K562 (cell line): Measurements from ENCODE around the gene UBAP1L. TPM values are rescaled to one million over a fixed set of nuclear protein-coding genes. Genes with fewer than 3 reads are reported as not detected.

Source experiments
- ATAC-seq: fragments of 200-7000 bp; cut with Tn5 transposase; 3 replicates; pipeline ENCODE4 v1.9.1; 2020; ENCODE audit warnings: moderate library complexity
- BruUV-seq: library from RNA; stranded (reverse); fragments of 400-500 nt; replicated peaks from 2 replicates; lab custom pipeline; 2021; lab: Mats Ljungman, UMichigan
- CTCF ChIA-PET: fragments of 300-600 bp; formaldehyde crosslinking; extraction: SDS; loops from one replicate; lab custom pipeline; 2021; ENCODE audit warnings: low intra/inter-chr PET ratio; lab: Yijun Ruan, JAX
- POLR2A ChIA-PET: fragments of 300-600, 350-650 bp; sonication (Branson Sonifier 250); formaldehyde crosslinking; extraction: SDS; loops from one replicate; lab custom pipeline; 2021; ENCODE audit warnings: antibody characterized with exemption, inconsistent platforms; lab: Yijun Ruan, JAX
- DNase-seq, 4 experiments: peaks; one replicate each; pipeline versions ENCODE4 v3.0.0 to v3.0.0-alpha.2; 2011 to 2018; ENCODE audit warnings: low spot score in 3 of 4, mixed read lengths in 3 of 4; ENCODE audit errors: extremely low read depth in 1 of 4
- FAIRE-seq: peaks from 2 replicates; lab custom pipeline; 2011; peaks lifted over from hg19 to GRCh38; lab: Jason Lieb, UNC
- H2AFZ ChIP-seq: 2 replicates; pipeline ENCODE4 v1.6.0; 2011; ENCODE audit warnings: low read depth, low read length, control low read depth, inconsistent platforms
- H3K27ac ChIP-seq: fragments of 200-600 bp; 3 replicates; pipeline ENCODE4 v1.8.0; 2011; ENCODE audit warnings: low read depth, mild to moderate bottlenecking, control low read depth, inconsistent platforms, low read length, moderate library complexity, mixed read lengths; ENCODE audit errors: extremely low read depth
- H3K27me3 ChIP-seq, 2 experiments: fragments of 300-600 bp in 1 of 2; 2 replicates in 1 of 2; 3 replicates in 1 of 2; pipeline versions ENCODE4 v1.6.0 to v1.8.0; 2011; ENCODE audit warnings: inconsistent platforms in 2 of 2, low read length in 2 of 2, mild to moderate bottlenecking in 1 of 2, mixed read lengths in 1 of 2, moderate library complexity in 1 of 2; ENCODE audit not compliant: control insufficient read depth in 2 of 2, insufficient read depth in 2 of 2
- H3K36me3 ChIP-seq: fragments of 300-600 bp; 3 replicates; pipeline ENCODE4 v1.8.0; 2011; ENCODE audit warnings: mild to moderate bottlenecking, low read length, inconsistent platforms; ENCODE audit not compliant: control insufficient read depth, insufficient read depth
- H3K4me1 ChIP-seq, 2 experiments: fragments of 200-600 bp in 1 of 2; replicated peaks in 1 of 2; 2 replicates in 1 of 2; 3 replicates in 1 of 2; pipeline versions ENCODE4 v1.5.1 to v1.8.0; 2011; ENCODE audit warnings: inconsistent platforms in 2 of 2, low read length in 2 of 2, mild to moderate bottlenecking in 1 of 2, mixed read lengths in 1 of 2, moderate library complexity in 1 of 2; ENCODE audit not compliant: control insufficient read depth in 2 of 2, insufficient read depth in 2 of 2
- H3K4me2 ChIP-seq: 2 replicates; pipeline ENCODE4 v1.6.1; 2011; ENCODE audit warnings: low read length, control low read depth, inconsistent platforms, mixed read lengths; ENCODE audit not compliant: insufficient read depth
- H3K4me3 ChIP-seq: fragments of 200-600 bp; sonication (generic), shearing (Covaris generic); 2 replicates; pipeline ENCODE4 v1.5.1; 2016; ENCODE audit warnings: control low read depth, inconsistent platforms
- H3K79me2 ChIP-seq: fragments of 200-600 bp; 3 replicates; pipeline ENCODE4 v1.8.0; 2011; ENCODE audit warnings: low read length, inconsistent platforms; ENCODE audit not compliant: control insufficient read depth, insufficient read depth
- H3K9ac ChIP-seq, 2 experiments: 2 replicates each; pipeline versions ENCODE4 v1.6.0 to v1.6.1; 2011; ENCODE audit warnings: low read depth in 2 of 2, low read length in 2 of 2, control low read depth in 1 of 2, inconsistent platforms in 1 of 2, mild to moderate bottlenecking in 1 of 2, mixed read lengths in 1 of 2; ENCODE audit not compliant: insufficient read depth in 1 of 2
- H3K9me1 ChIP-seq: one replicate; pipeline ENCODE4 v1.6.0; 2011; ENCODE audit warnings: inconsistent platforms, mild to moderate bottlenecking, low read length, moderate library complexity; ENCODE audit not compliant: control insufficient read depth, insufficient read depth
- H3K9me3 ChIP-seq: replicated peaks from 2 replicates; pipeline ENCODE4 v1.5.1; 2011; ENCODE audit warnings: low read depth, low read length, inconsistent platforms; ENCODE audit not compliant: control insufficient read depth, insufficient read depth
- H4K20me1 ChIP-seq: replicated peaks from 2 replicates; pipeline ENCODE4 v1.6.1; 2011; ENCODE audit warnings: low read length, inconsistent platforms, mixed read lengths; ENCODE audit not compliant: control insufficient read depth, insufficient read depth
- BMI1 ChIP-seq: fragments of 150-350 bp; IDR thresholded peaks from 2 replicates; pipeline ENCODE4 v1.6.1; 2014; ENCODE audit warnings: low read length
- NEUROD1 ChIP-seq: fragments of 150-350 bp; IDR thresholded peaks from 2 replicates; pipeline ENCODE4 v1.6.1; 2014; ENCODE audit warnings: borderline replicate concordance, low read length, low read depth; ENCODE audit not compliant: partially characterized antibody
- PHF8 ChIP-seq: fragments of 200-600 bp; sonication (generic); IDR thresholded peaks from 2 replicates; pipeline ENCODE4 v1.6.1; 2012; ENCODE audit warnings: mixed run types, mild to moderate bottlenecking, inconsistent platforms, low read length, moderate library complexity, borderline replicate concordance
- POLR3A ChIP-seq: IDR thresholded peaks from 2 replicates; pipeline ENCODE4 v1.6.1; 2011; ENCODE audit warnings: borderline replicate concordance, mild to moderate bottlenecking, moderate library complexity; ENCODE audit not compliant: insufficient read length, insufficient read depth; ENCODE audit errors: extremely low read depth
- RFX1 ChIP-seq: fragments of 450-650 bp; IDR thresholded peaks from 2 replicates; pipeline ENCODE4 v1.6.1; 2016; ENCODE audit warnings: mild to moderate bottlenecking, moderate library complexity
- SMAD3 ChIP-seq: fragments of 450-650 bp; formaldehyde crosslinking; conservative IDR thresholded peaks from 2 replicates; pipeline ENCODE4 v1.4.0; 2020; ENCODE audit warnings: mild to moderate bottlenecking
- TAF7 ChIP-seq: fragments of 450-650 bp; IDR thresholded peaks from 2 replicates; pipeline ENCODE4 v1.6.1; 2016; ENCODE audit warnings: missing genetic modification characterization, missing compliant biosample characterization
- WGBS: fragments of 100-300 bp; shearing (Covaris generic); methylation state at CpG from one replicate; pipeline ENCODE4 v1.1.6; 2016; ENCODE audit warnings: low coverage, mixed read lengths; ENCODE audit not compliant: insufficient coverage; ENCODE audit errors: missing lambda C conversion rate; 5-methylcytosine and 5-hydroxymethylcytosine counted together
- in situ Hi-C: fragments of 300-500 bp; cut with MboI; formaldehyde crosslinking; loops from 4 replicates; pipeline ENCODE4 v1.15.0; 2018; ENCODE audit warnings: inconsistent platforms, mixed read lengths
- intact Hi-C: fragments of 100-400 bp; cut with micrococcal nuclease; formaldehyde crosslinking; loops from 2 replicates; pipeline ENCODE4 v1.14.2; 2022
- polyA plus RNA-seq, 8 experiments: library from polyadenylated mRNA; depleted of rRNA in 4 of 8; stranded (reverse) in 5 of 8; unstranded in 3 of 8; fragments of >200 nt; fragmentation: Nextera tagmentation in 2 of 8; fragmentation: Illumina TruSeq in 1 of 8; extraction: Ambion mirVana in 2 of 8; extraction: Trizol in 1 of 8; gene quantifications; 2 replicates each; pipeline versions ENCODE4 v1.2.1 to v1.2.3, GENCODE V29; 2011 to 2014; ENCODE audit warnings: inconsistent platforms in 1 of 8, missing spikeins in 1 of 8
- total RNA-seq, 7 experiments: library from RNA; depleted of rRNA in 6 of 7; stranded (reverse); fragments of >200 nt in 6 of 7; fragmentation: Illumina TruSeq in 2 of 7; extraction: Trizol in 2 of 7; gene quantifications; 2 replicates each; pipeline versions ENCODE4 v1.2.1 to v1.2.3, GENCODE V29; 2011 to 2021; ENCODE audit warnings: low replicate concordance in 1 of 7
- TF ChIP-seq, protein P1 (sequence below): sonication (generic); formaldehyde crosslinking; IDR thresholded peaks from 2 replicates; pipeline ENCODE4 v1.8.0; 2023; ENCODE audit warnings: mild to moderate bottlenecking, missing genetic modification reagents
- TF ChIP-seq, protein P2 (sequence below), 2 experiments: fragments of 250-450 bp in 1 of 2; fragments of 450-650 bp in 1 of 2; sonication (Bioruptor Pico) in 1 of 2; IDR thresholded peaks; 2 replicates each; pipeline versions ENCODE4 v1.6.1 to v1.8.0; 2016 to 2021; ENCODE audit warnings: mild to moderate bottlenecking in 2 of 2, moderate library complexity in 2 of 2, missing compliant biosample characterization in 1 of 2, missing genetic modification characterization in 1 of 2

UBAP1L gene
- total and polyA plus RNA-seq, 9 of the 15 experiments (the other 6 are each of a cell fraction or from before 2014, with no cell fraction given): 0.16 to 0.71 (median 0.41) TPM; not detected in 2

DNA sequence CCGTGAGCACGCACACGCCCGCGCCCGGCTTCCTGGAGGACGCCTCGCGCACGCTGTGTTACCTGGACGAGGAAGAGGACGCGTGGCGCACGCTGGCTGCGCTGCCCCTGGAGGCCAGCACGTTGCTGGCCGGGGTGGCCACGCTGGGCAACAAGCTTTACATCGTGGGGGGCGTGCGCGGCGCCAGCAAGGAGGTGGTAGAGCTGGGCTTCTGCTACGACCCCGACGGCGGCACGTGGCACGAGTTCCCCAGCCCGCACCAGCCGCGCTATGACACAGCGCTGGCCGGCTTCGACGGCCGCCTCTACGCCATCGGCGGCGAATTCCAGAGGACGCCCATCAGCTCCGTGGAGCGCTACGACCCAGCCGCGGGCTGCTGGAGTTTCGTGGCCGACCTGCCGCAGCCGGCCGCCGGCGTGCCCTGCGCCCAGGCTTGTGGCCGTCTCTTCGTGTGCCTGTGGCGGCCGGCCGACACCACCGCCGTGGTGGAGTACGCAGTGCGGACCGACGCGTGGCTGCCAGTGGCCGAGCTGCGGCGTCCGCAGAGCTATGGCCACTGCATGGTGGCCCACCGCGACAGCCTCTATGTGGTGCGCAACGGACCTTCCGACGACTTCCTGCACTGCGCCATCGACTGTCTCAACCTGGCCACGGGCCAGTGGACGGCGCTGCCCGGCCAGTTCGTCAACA lies 37.6 kb downstream of the UBAP1L start:
- Histone ChIP-seq H3K36me3 (no peaks in the 10 kb centered on the region), H3K4me2 (no peak overlapping the region), H3K9me1 (no peaks in the 10 kb centered on the region), H3K4me3 (no peak overlapping the region), H3K79me2 (no peaks in the 10 kb centered on the region), H4K20me1 (no peaks in the 10 kb centered on the region), H2AFZ (no peak overlapping the region), H3K27me3 (peaks cover 7 to 26% of the 10 kb centered on the region in 2 experiments; a peak in 3 of 5 replicates), H3K4me1 (peaks cover 0 to 16% of the 10 kb centered on the region in 2 experiments; a peak in 2 of 5 replicates), H3K9ac (no peak overlapping the region), H3K9me3 (no peaks in the 10 kb centered on the region; the same call in 1 of the 2 replicates), H3K27ac (no peak overlapping the region)
- intact Hi-C loops: no loop called here
- in situ Hi-C loops: no loop called here
- TF ChIP-seq NEUROD1: no peak
- no peak for TF ChIP-seq BMI1
- ChIA-PET POLR2A (no interaction called here), CTCF (no interaction called here)
- ATAC-seq (no peak), FAIRE-seq (no peak), DNase-seq (no peak)
- no TSS peak for BruUV-seq
- WGBS: 76% methylated on average over 20 of the region's 85 CpGs

DNA sequence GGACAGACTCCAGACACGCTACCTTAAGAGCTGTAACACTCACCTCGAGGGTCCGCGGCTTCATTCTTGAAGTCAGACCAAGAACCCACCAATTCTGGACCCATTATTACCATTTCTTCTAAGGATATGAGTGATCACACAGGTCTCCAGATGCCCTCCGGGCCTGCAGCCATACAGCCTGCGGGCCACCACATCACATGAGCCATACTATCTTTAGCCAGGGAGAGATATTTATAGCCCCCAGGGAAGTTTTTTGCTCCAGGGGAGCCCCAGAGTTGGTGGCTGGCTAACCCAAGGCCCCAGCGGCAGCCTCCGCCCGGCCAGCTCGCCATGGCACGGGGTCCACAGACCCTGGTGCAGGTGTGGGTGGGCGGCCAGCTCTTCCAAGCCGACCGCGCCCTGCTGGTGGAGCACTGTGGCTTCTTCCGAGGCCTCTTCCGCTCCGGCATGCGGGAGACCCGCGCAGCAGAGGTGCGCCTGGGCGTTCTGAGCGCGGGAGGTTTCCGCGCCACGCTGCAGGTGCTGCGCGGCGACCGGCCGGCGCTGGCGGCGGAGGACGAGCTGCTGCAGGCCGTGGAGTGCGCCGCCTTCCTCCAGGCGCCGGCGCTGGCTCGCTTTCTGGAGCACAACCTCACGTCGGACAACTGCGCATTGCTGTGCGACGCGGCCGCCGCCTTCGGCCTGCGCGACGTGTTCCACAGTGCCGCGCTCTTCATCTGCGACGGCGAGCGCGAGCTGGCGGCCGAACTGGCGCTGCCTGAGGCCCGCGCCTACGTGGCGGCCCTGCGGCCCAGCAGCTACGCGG lies 38.3 kb downstream of the UBAP1L start, which contains the start of gene KBTBD13:
Gene KBTBD13, plus strand, starts transcription at position 261 of the 805 bp plus-strand sequence. Its CDS starts 70 bp downstream, at position 331.
- H4K20me1 ChIP-seq: no peaks in the 10 kb centered on the region

More for the DNA sequence above, 38.3 kb downstream of the UBAP1L start, which contains the start of gene KBTBD13:
- FAIRE-seq (no peak), DNase-seq (no peak), ATAC-seq (no peak)
- ChIA-PET CTCF (no interaction called here), POLR2A (no interaction called here)
- TSS peak; percentile 89 for BruUV-seq
- Histone ChIP-seq H3K4me3 (no peak within 1 kb of the TSS), H3K9ac (no peak within 1 kb of the TSS), H3K27ac (no peak within 1 kb of the TSS), H3K4me1 (peaks cover 0 to 16% of the 10 kb centered on the region in 2 experiments; a peak in 2 of 5 replicates), H3K4me2 (no peak within 1 kb of the TSS), H3K9me1 (no peaks in the 10 kb centered on the region), H3K36me3 (no peaks in the 10 kb centered on the region), H3K9me3 (no peaks in the 10 kb centered on the region; the same call in 1 of the 2 replicates), H2AFZ (no peak within 1 kb of the TSS), H3K27me3 (peaks cover 7 to 22% of the 10 kb centered on the region in 2 experiments; a peak in 3 of 5 replicates)
- in situ Hi-C loops: no loop called here
- WGBS: 82% methylated on average over 54 of the region's 73 CpGs
- TF ChIP-seq SMAD3 (CRISPR knock-in tag) (no peak), RFX1 (no peak), PHF8 (no peak), POLR3A (no peak), TAF7 (tag) (no peak)
- TF ChIP-seq, protein P1, sequence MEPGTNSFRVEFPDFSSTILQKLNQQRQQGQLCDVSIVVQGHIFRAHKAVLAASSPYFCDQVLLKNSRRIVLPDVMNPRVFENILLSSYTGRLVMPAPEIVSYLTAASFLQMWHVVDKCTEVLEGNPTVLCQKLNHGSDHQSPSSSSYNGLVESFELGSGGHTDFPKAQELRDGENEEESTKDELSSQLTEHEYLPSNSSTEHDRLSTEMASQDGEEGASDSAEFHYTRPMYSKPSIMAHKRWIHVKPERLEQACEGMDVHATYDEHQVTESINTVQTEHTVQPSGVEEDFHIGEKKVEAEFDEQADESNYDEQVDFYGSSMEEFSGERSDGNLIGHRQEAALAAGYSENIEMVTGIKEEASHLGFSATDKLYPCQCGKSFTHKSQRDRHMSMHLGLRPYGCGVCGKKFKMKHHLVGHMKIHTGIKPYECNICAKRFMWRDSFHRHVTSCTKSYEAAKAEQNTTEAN: no peak
- TF ChIP-seq, protein P2, sequence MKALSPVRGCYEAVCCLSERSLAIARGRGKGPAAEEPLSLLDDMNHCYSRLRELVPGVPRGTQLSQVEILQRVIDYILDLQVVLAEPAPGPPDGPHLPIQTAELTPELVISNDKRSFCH (CRISPR knock-in tag; IDR thresholded peaks at IDR 0.05): no peak
- TF ChIP-seq, protein P2 (tag; IDR thresholded peaks at IDR 0.05): no peak
- TF ChIP-seq, all 486 proteins: peak for 0
- no peaks in the 10 kb centered on the region for H3K79me2 ChIP-seq
- intact Hi-C loops: no loop called here
